ENCODE results near the gene POMP.

The POMP gene

GRCh38 chr13:28716511-28716910 lies 57.6 kb downstream of the POMP start:
- no peak for DNase-seq (ENCODE audit: extremely low read depth, low read depth)
- TF ChIP-seq CTCF (IDR thresholded peaks at IDR 0.05; ENCODE audit: low read depth, low read length) = no peak

DNA sequence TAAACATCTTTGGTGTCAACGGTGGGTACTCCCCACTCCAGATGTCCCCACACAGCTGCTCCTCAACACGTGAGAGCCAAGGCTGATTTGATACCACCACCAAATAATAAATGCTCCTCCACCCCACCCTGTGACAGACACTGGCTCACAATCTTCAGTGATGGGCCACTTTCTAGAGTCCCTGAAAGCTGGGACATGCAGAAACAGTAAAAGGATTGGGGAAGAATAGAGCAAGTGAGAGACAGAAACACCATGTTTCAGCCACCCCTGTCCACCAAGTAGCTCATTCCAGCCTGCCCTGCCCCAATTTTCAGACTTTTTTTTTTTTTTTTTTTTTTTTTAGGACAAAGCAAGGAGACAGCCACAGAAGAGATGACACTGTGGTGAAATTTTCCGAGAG lies 58.2 kb downstream of the POMP start:
- no peak for TF ChIP-seq CTCF (IDR thresholded peaks at IDR 0.05; ENCODE audit: low read depth, low read length)
- DNase-seq (ENCODE audit: extremely low read depth, low read depth) = no peak

GRCh38 chr13:28718196-28718542 lies 59.2 kb downstream of the POMP start:
- no peak for TF ChIP-seq CTCF (IDR thresholded peaks at IDR 0.05; ENCODE audit: low read depth, low read length)
- no peak for DNase-seq (ENCODE audit: extremely low read depth, low read depth)

DNA sequence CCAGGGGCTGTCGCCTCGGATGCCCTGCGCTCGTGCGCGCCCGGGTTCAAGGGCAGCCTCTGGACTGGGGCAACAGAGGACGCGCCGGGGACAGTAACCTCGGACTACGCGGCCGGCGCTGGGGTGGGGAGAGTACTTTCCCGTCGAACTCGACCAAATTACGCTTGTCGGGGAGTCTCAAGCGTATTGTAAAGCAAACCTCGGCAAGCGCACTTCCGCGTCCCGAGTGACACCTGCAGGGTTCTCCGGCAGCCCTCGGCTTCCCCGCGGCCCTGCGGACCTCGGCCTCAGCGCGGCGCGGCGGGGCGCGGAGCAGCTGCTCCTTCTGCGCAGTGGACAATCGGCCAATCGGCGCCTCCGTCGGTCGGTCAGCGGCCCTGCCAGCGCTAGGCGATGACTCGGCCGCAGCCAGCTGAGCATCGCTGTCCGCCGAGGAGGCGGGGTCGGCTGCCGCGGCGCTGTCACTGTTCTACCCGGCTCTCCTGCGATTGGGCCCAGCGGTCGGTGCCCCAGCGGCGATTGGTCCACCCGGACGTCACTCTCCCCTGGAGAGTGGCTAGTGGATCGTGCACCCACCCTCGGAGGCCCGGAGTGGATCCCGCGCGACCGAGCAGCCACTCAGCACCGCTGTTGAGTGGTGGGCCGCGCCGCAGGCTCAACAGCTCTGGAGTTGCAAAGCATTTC lies 59.8 kb downstream of the POMP start, which contains the start of gene SLC46A3:
SLC46A3 (minus strand) TSS at position 428 of the 684 bp plus-strand sequence. CDS start 972 bp downstream, outside the sequence.
- no peak; the same call in 1 of the 2 replicates for TF ChIP-seq CTCF (IDR thresholded peaks at IDR 0.05; ENCODE audit: low read depth, low read length)

DNA sequence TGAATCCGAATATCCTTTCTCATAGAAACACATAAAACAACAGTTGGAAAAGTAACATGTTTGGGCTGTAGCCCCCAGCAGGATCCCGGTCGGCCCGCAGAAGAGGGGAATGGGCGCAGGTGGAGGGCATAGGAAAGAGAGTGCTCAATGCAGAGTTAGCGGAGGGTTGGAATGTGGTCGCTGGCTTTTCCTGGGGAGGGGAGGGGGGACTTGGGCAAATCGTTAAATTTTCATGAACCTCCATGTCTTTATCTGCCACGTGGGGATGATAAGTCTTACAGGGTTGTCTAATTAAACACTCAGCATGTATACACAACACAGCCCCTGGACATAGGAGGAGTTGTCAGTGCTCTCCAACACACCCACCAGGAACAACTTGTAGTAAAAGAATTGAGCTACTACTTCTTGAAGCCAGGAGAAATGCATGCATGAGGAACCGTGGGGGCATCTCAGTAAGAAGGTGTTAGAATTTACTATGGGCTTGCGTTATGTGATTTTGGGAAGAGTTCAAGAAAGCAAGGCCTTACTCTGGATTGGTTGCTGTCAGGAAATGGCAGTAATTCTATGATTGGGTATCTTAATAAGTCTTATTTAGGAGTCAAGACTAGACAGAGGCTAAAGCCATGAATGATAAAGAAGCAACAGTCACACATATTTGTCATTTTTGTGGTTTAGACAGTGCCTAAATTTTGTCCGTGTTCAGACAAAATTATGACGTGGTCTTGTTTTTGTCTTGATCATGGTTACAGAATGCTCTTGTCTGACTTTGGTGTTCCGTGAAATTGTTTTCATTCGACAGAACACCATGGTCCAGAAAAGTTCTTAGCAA lies 60.5 kb downstream of the POMP start:
- TF ChIP-seq CTCF (IDR thresholded peaks at IDR 0.05; ENCODE audit: low read depth, low read length) = no peak
- DNase-seq (ENCODE audit: extremely low read depth, low read depth) = no peak

More for the DNA sequence above, 59.8 kb downstream of the POMP start, which contains the start of gene SLC46A3:
- DNase-seq (ENCODE audit: extremely low read depth, low read depth) = peak; percentile 97

GRCh38 chr13:28723806-28724205 lies 64.9 kb downstream of the POMP start:
- DNase-seq (ENCODE audit: extremely low read depth, low read depth) = no peak
- no peak for TF ChIP-seq CTCF (IDR thresholded peaks at IDR 0.05; ENCODE audit: low read depth, low read length)

DNA sequence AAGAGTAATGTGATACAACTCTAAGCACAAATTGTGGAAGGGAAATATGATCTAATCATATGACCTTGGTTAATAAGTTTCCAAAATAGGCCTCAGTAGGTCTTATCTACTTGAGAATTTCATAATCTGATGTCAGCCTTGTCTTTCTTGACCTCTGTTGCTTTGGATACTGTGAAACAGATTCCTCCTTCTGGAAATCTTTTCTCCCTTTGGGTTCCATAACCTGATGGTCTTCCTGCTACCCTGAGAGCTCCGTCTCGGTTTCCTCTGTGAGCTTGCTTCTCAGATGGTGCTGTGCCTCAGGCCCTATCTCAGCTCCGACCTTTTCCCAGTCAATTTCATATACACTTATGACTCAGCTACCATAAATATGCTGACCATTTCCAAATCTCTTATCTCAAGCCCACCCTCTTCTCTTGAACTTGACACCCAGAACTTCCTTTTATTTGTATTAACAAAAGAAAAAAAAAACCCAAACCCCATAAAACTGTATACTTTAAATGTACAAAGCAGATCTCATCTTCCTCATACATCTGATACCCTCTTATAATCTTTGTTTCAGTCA lies 66.2 kb downstream of the POMP start:
- no peak for DNase-seq (ENCODE audit: extremely low read depth, low read depth)
- no peak for TF ChIP-seq CTCF (IDR thresholded peaks at IDR 0.05; ENCODE audit: low read depth, low read length)

Data from AG09319 (cell line).